Measurements from ENCODE around the gene HKDC1.
"Not testable (repeated sequence)": the region's sequence is repeated elsewhere in the genome, so short reads cannot be mapped to it uniquely, and the experiment has no call there.

The HKDC1 gene

DNA sequence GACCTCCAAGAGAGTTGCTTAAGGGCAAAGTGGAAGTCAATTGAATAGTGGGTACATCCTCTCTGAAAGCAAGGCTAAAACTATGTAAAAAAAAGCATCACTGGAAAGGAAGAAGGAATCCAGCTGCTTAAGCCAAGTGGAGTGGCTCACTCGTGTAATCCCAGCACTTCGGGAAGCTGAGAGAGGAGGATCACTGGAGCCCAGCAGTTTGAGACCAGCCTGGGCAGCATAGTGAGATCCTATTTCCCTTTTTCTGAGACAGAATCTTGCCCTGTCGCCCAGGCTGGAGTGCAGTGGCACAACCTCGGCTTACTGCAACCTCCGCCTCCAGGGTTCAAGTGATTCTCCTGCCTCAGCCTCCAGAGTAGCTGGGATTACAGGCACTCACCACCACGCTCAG is 64.3 kb downstream of the HKDC1 start:
- not testable (repeated sequence) for DNase-seq

DNA sequence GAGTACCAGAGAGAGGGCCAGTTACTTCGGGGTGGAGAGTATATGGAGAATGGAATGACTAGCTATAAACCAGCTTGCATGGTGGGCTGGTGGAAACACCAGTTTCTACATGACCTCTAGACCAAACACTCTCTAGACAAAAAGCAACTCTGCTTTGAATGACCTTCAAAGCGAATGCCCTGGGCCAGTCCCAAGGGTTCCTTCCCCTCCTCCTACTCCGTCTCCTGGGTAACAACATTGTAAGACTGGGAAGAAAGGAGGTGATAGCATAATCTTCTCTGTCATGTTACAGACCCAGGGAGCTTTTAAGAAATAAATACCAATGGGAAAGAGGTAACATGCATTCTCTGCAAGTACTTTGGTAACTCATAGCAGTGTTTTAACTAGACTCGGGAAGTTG is 65.6 kb downstream of the HKDC1 start:
- no peak for DNase-seq

DNA sequence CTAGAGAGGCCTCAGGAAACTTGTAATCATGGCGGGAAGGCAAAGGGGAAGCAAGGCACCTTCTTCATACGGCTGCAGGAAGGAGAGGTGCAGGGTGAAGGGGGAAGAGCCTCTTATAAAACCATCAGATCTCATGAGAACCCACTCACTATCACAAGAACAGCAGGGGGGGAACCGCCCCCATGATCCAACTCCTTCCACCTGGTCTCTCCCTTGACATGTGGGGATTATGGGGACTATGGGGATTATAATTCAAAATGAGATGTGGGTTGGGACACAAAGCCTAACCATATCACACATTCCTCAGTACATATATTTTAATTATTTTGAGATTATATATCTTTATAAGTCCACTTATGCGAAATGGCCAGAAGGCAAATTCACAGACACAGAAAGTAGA is 67.0 kb downstream of the HKDC1 start:
- no peak for DNase-seq

DNA sequence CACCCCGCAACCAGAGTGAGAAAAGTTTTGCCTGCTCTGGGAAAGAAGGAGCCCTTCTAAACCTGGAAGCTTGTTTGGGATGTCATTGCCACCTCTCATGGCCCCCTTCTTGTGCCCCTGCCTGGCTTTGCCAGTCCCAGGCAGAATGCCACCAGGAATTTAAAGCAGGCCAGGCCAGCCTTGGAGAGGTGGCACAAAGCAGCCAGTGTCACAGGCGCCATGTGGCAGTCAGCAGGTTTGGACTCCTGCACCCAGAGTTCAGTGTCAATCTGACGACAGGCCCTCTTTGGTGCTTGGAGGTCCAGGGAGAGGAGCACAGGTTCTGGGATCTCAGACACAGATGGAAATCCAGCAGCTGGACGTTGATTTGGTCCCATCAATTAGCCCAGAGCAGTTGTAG is 70.9 kb downstream of the HKDC1 start:
- no peak for DNase-seq

DNA sequence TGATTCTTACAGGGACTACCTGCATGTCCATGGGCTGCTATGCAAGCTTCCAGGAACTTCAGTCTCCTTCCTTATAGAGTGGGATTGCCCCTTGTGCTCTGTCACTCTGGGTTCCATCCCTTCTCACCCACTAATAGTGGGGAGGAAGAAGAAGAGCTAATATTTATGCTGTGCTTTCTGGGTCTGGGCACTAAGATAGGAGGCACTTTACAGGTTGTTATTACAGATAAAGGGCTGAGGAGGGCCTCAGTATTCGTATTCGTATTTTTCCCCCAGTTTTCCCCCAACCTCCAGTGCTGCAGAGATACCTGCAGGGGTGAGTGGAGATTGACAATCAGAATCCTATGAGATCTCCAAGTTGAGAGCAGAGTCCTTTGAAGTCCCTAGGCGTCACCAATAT is 72.3 kb downstream of the HKDC1 start:
- no peak for DNase-seq

DNA sequence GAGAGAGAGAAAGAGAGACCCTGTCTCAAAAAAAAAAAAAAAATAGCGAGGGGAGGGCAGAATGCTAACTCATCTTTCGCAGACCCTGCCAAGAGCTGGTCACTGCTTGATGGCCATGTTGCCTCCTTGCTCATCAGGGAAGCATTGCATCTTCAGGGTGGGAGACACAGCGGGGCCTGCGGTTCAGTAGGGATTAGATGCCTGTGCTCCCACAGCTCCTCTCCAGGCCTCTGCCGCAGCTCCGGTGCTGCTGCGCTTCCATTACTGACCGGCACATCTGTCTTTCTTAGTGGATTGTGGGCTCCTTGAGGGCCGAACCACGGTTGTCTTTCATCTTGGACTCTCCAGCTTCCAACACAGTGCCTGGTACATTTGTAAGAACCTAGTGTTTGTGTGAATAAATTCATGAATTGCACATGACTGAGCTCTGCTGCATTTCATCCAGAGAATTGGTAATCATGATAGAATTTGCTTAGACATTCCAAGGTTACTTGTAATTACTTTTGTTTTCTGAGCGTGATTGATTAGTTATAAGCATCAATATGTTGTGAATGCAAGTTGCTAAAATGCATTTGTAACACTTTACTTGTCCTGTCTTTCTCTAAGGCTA is 75.0 kb downstream of the HKDC1 start:
- no peak for DNase-seq

DNA sequence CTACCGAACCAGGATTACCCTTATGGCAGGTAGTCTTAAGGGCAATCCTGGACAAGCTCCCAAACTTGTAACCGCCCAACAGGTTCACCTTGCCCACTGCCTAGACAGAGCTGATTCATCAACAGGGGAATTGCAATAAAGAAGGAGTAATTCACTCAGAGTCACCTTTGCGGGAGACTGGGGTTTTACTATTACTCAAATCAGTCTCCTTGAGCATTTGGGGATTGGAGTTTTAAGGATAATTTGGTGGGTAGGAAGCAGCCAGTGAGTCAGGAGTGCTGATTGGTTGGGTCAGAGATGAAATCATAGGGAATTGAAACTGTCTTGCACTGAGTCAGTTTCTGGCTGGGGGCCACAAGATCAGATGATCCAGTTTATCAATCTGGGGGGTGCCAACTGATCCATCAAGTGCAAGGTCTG is 83.5 kb downstream of the HKDC1 start:
- DNase-seq, result no peak

DNA sequence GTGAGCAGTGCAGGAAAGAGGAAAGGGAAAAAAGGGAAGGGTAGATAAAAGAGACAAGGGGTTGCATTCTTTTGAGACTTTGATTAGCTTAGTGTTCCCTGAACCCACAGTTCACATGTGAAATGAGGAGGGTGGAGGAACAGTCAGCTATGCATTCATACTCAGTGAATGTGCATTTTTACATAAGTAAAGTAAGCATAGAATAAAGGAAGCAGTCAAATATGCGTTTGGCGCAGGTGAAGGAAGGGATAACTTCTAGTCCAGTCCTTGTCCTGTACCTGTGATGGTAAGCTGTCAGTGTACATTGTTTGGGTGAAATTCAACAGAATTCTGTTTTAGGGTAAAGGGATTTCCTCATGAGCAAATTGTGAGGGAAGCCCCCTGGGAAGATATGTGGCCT is 86.3 kb downstream of the HKDC1 start:
- no peak for DNase-seq

DNA sequence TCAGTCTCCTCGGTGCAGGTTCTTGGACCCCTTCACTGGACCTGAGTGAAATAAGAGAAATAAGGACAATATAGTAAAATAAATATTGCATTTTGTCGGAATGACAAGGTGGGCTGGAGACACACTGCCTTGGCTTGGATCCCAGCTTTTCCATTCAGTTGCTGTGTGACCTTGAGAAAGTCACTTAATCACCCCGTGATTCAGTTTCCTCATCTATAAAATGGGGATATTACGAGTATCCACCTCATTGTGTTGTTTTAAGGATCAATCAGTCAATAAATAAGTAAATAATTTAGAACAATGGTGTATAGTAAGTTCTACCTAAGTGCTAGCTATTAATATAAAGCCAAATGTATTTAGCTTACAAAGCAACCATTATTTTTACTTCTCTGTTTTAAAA is 87.3 kb downstream of the HKDC1 start:
- DNase-seq, result no peak

DNA sequence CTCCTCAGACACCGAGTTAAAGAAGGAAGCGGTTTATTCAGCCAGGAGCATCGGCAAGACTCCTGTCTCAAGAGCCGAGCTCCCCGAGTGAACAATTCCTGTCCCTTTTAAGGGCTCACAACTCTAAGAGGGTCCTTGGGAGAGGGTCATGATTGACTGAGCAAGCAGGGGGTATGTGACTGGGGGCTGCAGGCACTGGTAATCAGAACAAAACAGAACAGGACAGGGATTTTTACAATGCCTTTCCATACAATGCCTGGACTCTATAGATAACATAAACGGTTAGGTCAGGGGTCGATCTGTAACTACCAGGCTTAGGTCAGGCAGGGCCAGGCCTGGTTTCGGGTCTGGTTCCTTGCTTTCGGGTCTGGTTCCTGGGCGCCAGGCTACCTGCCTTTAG is 88.2 kb downstream of the HKDC1 start:
- not testable (repeated sequence) for DNase-seq

DNA sequence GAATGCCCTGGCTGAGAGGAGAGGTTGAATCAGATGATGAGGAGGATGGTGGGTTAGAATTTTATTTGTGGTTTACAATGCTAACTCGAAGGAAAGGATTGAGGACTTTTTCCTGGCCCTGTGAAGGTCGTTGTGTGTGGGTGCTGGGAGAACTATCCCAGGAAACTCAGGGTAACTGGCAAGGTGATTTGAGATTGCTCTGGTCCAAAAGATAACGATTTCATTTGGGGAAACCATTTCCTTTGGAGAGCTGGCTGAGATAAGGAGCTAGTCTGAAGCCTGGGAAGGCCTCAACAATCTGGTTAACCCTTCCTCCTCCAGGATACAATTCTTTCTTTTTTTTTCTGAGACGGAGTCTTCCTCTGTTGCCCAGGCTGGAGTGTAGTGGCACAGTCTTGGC is 91.2 kb downstream of the HKDC1 start:
- DNase-seq, result no peak

DNA sequence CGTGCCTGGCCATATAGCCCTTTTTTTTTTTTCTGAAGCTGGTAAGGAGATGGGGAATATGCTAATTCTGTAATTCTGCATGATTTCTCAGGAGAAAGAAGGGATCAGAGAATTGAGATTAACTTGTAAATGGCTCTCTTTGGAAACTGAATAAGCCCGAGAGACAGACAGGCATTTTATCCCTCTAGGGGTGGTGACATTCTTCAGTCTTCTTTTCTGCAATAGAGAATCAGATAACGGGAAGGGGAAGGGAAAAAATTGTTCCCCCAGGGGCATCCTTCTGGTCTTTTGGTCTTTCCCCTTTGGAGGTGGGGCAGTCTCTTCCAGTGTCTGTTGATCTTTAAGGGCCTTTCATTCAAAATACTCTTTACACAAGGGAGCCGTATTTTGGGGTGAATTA is 92.4 kb downstream of the HKDC1 start:
- no peak for DNase-seq

DNA sequence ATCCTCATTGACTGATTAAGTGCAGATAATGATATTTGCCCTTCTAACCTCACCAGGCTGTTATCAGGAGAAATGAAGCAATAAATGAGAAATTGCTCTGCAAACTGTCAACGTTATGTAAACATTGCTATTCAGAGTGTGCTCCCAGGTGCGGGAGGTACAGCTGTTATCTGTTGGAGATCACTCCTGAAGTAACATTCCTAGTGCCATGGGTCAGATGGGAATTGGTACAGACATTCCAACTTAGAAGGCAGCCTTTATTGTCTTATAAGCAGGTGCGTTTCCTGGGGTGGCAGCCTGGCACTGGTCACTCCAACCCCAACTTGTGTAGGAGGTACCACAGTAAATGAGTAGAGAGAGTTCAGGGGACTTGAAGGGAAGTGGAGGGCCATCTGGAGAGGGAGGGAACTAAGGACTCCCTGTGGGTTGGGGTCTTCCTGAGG is 95.0 kb downstream of the HKDC1 start:
- DNase-seq, result no peak

DNA sequence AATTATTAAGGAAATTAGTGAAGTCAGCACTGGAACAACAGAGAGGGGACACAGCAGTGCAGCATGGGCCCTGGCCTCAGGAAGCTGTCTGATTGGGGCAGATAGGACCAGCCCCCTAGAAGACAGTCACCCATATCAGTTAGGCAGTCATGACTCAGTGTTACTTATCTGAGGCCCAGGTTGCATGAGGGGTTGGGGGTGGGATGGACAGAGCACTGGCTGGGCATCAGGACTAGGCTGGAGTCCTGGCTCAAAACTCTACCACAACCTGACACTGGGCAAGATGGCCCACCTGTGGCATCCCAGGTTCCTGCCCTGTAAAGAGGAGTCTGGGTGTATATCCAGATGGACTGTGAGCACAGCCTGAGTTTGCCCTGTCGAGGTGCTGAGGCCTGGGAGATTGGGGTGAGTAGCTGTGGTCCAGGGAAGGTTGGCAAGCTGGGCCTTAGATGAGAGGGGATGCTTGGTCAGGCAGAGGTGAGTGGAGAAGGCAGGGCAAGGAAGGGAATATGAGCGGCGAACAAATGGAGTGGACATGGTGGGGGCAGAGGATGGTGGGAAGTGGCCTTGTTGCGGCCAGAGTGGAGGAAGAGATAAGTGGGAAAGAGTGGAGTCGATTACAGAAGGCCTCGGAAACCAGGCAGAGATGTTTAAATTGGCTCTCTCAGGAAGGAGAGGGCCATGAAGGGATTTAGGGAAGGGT is 95.6 kb downstream of the HKDC1 start:
- no peak for DNase-seq

DNA sequence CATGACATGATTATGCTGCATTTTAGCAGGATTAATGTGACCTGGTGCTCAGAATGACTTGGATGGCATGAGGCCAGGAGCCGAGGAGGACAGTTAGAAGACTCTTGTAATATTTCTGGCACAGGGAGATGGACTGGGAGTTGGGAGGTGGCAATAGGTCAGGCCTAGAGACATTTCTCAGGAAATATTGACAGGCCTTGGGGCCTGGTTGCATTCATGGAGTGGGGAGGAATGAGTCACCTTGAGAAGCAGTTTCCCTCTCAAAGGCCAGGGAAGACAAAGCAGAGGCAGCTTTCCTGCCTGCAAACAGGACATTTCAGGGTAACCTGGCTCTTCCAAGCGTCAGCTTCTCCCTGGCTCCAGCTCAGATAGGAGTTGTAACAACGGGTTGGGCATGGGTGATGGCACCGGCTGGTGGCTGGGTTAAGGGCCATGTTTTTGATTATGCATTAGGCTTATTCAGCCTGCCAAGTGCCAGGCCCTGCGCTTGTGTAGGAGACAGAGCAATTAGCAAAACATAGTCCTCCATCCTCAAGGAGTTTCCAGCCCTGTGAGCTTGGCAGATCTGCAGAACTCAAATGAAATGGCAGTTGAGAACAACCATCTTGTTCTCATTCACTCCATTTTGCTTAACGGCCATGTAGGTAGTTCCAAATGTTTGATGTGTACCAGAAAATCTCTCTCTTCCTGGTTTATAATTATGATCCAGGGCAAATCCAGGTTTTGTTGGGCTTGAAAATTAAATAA is 96.4 kb downstream of the HKDC1 start:
- no peak for DNase-seq

Measured in DMS153 (cell line).